Measurements from ENCODE around the gene PRIMA1.

PRIMA1 gene

DNA sequence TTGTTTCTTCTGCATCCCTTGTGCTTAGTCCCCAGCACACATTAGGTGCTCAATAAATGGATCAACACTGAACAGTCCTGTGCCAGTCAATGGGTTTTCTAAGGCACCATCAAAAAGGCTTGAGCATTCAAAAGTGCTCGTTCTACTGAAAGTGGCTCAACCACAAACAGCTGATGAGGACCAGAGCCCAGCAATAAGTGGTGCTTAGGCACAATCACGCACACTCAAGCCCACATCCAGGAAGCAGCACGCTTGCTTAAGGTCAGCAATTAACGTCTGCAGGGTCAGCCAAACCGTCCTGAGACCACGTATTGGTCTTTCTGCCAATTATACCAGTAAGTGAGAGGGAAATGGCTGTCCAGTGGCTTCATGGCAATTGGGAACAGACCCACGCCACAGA lies 56.5 kb downstream of the PRIMA1 start:
- DNase-seq (ENCODE audit: low spot score) = no peak

DNA sequence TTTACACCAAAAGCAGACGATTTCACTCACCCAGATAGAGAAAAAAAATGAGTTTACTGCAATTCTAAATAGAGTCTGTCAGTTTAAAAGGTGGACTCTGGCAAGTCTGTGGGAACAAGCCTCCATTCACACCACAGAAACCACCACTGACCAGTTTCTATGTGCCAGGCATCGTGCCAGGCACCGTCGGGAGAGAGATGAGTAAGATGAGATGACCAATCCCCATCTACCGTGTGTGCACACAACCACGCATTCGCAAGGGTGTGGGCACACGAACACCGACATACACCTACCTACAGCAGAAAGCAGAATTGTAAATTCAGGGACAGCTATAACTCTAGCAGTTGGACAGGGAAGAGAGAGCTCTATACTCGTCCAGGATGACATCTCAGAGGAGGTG lies 58.3 kb downstream of the PRIMA1 start:
- DNase-seq (ENCODE audit: low spot score) = no peak

- no peak for DNase-seq (ENCODE audit: low spot score)
Observed at GRCh38 chr14:93728651-93729016, 59.7 kb downstream of the PRIMA1 start.

DNA sequence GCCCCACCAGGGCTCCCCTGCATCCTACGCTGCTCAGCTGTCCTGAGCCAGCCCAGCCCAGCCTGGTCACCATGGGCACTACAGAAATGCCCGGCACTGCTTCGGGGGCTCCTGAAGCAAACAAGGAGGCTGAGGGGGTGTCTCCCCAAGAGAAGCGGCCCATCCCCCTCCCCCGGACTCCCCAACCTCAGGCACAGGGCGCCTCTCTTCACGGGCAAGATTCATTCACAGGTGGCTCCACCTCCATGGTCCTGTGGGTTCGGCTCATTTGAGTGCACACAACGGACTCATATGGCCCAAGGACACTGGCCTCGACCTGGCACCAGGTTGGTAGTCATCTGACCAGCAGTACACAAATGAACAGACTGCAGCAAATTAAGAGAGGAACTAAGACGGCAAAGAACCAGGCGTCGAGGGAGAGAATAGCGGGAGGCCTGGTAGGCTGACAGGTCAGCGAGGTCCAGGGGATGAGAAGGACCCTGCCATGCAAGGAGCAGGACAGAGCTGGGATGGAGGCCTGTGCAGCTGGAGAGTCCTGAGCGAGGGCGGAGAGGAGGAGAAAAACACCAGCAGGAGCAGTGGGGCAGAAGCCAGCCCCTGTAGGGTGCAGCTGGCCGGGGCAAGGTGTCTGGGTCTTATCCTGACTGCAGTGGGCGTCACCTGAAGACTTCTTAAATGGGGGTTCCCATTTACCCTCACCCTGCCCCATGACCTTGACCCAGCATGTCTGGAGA lies 60.2 kb downstream of the PRIMA1 start:
- no peak for DNase-seq (ENCODE audit: low spot score)

- no peak for DNase-seq (ENCODE audit: low spot score)
Observed at GRCh38 chr14:93727039-93727740, 61.1 kb downstream of the PRIMA1 start.

DNA sequence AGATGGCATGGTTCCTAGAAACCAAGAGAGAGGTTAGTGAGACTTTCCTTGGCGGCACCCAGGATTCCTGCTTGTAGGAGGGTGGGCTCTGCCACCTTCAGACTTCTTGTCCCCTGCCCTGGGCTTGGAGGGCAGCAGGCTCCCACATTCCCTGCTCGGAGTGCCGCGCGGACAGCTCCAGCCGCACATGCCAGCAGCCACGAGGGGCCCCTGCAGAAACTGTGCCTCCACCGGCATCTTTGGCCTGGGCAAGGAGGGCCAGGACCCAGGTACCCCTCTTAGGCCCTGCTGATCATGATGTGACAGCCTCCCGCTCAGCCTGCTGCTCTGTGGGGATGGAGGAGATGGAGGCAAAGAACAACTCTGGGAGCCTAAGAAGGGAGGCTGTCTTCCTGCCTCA lies 62.3 kb downstream of the PRIMA1 start:
- DNase-seq (ENCODE audit: low spot score) = no peak

- no peak for DNase-seq (ENCODE audit: low spot score)
Observed at GRCh38 chr14:93725002-93725582, 63.2 kb downstream of the PRIMA1 start.

GRCh38 chr14:93723001-93723400 lies 65.3 kb downstream of the PRIMA1 start:
- no peak for DNase-seq (ENCODE audit: low spot score)

DNA sequence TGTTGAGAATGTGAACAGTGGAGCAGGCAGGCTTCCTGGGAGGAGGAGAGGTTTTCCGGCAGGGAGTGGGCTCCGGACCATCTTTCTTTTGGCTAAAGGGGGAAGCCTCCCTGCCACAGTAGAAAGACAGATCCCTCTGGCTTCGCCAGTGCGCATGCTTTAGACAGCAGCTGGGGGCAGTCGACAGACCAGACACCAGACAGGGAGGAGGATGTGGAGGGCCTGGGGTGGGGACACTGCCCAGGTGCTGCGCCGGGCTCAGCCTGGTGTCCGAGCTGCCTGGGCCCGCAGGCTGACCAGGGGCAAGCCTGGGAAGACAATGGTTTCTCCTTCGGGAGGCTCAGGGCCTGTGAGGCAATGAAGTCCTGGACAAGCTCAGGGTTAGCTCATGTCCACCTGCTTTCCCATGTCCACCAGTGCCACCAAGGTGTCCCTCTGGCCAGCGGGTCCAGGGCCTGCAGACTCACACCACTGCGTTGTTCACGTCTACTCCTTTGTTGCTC lies 67.3 kb downstream of the PRIMA1 start:
- DNase-seq (ENCODE audit: low spot score) = no peak

GRCh38 chr14:93720076-93720815 lies 68.0 kb downstream of the PRIMA1 start:
- no peak for DNase-seq (ENCODE audit: low spot score)

GRCh38 chr14:93719256-93719655 lies 69.0 kb downstream of the PRIMA1 start:
- DNase-seq (ENCODE audit: low spot score) = no peak

- no peak for DNase-seq (ENCODE audit: low spot score)
Observed at GRCh38 chr14:93717668-93718320, 70.5 kb downstream of the PRIMA1 start.

- DNase-seq (ENCODE audit: low spot score) = no peak
Observed at GRCh38 chr14:93716746-93717667, 71.3 kb downstream of the PRIMA1 start.

DNA sequence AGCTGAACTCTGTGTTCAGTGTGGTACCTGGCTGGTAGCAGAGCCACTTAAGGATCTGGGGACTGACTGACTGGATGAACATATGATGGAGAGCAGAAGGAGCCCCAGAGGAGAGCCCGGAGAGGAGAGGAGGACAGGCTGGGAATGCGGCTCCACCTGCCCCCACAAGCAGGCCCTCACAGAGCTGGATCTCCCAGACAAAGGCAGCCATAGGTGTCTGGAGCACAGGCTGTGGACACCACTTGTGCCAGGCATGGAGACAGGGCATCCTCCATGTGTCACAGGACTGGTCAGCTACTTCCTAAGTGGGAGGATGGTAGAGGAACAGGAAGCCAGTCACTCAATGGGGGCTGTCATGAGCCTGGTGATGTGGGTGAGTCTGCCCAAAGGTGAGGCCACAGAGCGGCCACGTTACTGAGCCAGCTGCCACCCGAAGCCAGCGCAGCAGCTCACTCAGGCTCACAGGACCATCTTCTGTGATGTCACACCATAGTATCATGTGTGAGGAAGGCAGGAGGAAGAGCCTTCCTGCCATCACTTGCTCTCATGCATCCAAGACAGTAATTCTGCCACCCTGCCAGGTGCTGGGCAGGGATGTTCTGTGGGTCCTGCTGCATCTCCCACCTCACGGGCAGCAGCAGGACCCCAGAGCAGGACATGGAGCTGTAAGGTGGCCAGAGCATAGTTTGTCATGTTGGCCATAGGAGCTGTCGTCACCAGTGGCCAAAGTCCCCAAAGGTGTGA lies 72.1 kb downstream of the PRIMA1 start:
- no peak for DNase-seq (ENCODE audit: low spot score)

DNA sequence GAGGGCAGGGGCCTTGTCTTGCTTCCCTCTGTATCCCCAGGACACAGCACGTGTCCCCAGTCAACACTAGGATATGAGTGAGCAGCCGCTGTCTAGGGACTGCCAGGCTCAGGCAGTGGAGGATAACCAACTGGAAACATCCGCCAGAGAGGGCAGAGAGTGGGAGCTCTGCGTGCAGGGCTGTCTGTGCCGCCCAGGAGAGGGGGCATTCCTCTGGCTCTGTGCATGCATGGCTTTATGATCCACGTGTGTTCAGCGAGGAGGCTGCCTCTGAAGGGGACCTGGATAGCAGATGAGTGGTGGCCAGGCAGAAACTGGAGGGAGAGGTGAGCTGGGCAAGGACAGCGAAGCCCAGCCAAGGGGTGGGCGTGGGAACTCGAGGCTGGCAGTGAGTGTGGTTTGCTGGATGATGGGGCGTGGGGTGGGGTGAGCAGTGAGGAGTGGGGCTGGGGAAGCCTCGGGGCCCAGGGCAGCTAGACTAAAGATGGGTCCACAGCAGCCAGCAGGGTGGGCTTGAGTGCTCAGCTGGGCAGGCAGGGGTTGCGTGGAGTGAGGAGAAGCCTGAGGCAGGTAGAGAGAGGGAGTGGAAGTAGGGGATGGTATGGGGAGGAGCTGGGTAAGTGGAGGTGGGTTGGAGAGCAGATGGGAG lies 72.9 kb downstream of the PRIMA1 start:
- no peak for DNase-seq (ENCODE audit: low spot score)

DNA sequence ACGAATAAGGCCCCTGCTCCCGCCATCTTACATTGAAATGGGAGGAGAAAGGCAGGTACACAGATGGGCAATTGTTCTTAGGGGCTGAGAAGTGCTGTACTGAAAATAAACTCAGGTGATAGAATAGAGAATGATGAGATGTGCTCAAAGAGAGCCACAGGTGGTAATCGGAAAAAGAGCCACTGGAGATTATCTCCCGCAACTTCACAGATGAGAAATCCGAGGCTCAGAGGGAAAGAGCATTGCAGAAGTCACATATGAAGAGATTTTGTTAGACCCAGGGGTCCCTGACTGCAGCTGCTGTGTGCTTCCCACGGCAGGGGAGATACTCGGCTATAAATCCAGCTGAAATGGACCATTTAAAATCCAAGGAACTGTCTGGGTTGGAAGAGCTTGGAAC lies 73.7 kb downstream of the PRIMA1 start:
- no peak for DNase-seq (ENCODE audit: low spot score)

- DNase-seq (ENCODE audit: low spot score) = no peak
Observed at GRCh38 chr14:93713726-93714405, 74.4 kb downstream of the PRIMA1 start.

- DNase-seq (ENCODE audit: low spot score) = no peak
Observed at GRCh38 chr14:93712838-93713724, 75.2 kb downstream of the PRIMA1 start.

Data from NAMALWA (cell line).